Measurements from ENCODE around the gene MMAB.

The MMAB gene

GRCh38 chr12:109555431-109556315 is 17.6 kb downstream of the MMAB start:
- Mint-ChIP-seq H3K27ac (no peak overlapping the region), H3K27me3 (ENCODE audit: low read depth) (no peaks in the 10 kb centered on the region), H3K9me3 (no peaks in the 10 kb centered on the region), H3K36me3 (ENCODE audit: low read depth) (no peaks in the 10 kb centered on the region), H3K4me1 (ENCODE audit: low read depth) (no peaks in the 10 kb centered on the region), H3K4me3 (no peak overlapping the region)
- DNase-seq (ENCODE audit: low spot score) = no peak

- no peaks in the 10 kb centered on the region for H3K36me3 Mint-ChIP-seq (ENCODE audit: low read depth)
- H3K4me1 Mint-ChIP-seq (ENCODE audit: low read depth) = no peaks in the 10 kb centered on the region
- no peaks in the 10 kb centered on the region for H3K9me3 Mint-ChIP-seq
- no peaks in the 10 kb centered on the region for H3K27me3 Mint-ChIP-seq (ENCODE audit: low read depth)
- H3K4me3 Mint-ChIP-seq = no peak overlapping the region
- H3K27ac Mint-ChIP-seq = no peak overlapping the region
- DNase-seq (ENCODE audit: low spot score) = no peak
These were observed 18.5 kb downstream of the MMAB start for GRCh38 chr12:109554761-109555160.

GRCh38 chr12:109553906-109554500 is 19.3 kb downstream of the MMAB start:
- H3K27me3 Mint-ChIP-seq (ENCODE audit: low read depth) = peaks cover 1% of the 10 kb centered on the region
- H3K36me3 Mint-ChIP-seq (ENCODE audit: low read depth) = no peaks in the 10 kb centered on the region
- DNase-seq (ENCODE audit: low spot score) = no peak
- no peak overlapping the region for H3K27ac Mint-ChIP-seq
- H3K4me1 Mint-ChIP-seq (ENCODE audit: low read depth) = no peaks in the 10 kb centered on the region
- H3K9me3 Mint-ChIP-seq = no peaks in the 10 kb centered on the region
- H3K4me3 Mint-ChIP-seq = no peak overlapping the region

GRCh38 chr12:109553483-109553882 is 19.8 kb downstream of the MMAB start:
- H3K27me3 Mint-ChIP-seq (ENCODE audit: low read depth) = peaks cover 5% of the 10 kb centered on the region
- DNase-seq (ENCODE audit: low spot score) = no peak
- no peaks in the 10 kb centered on the region for H3K36me3 Mint-ChIP-seq (ENCODE audit: low read depth)
- H3K4me3 Mint-ChIP-seq = no peak overlapping the region
- H3K27ac Mint-ChIP-seq = no peak overlapping the region
- no peaks in the 10 kb centered on the region for H3K4me1 Mint-ChIP-seq (ENCODE audit: low read depth)
- H3K9me3 Mint-ChIP-seq = no peaks in the 10 kb centered on the region

- DNase-seq (ENCODE audit: low spot score) = no peak
- H3K4me1 Mint-ChIP-seq (ENCODE audit: low read depth) = no peaks in the 10 kb centered on the region
- no peaks in the 10 kb centered on the region for H3K36me3 Mint-ChIP-seq (ENCODE audit: low read depth)
- H3K4me3 Mint-ChIP-seq = no peak overlapping the region
- no peaks in the 10 kb centered on the region for H3K9me3 Mint-ChIP-seq
- H3K27ac Mint-ChIP-seq = no peak overlapping the region
- H3K27me3 Mint-ChIP-seq (ENCODE audit: low read depth) = peaks cover 7% of the 10 kb centered on the region
These were observed 20.3 kb downstream of the MMAB start for GRCh38 chr12:109552971-109553370.

- H3K9me3 Mint-ChIP-seq = no peaks in the 10 kb centered on the region
- H3K36me3 Mint-ChIP-seq (ENCODE audit: low read depth) = no peaks in the 10 kb centered on the region
- H3K4me3 Mint-ChIP-seq = no peak overlapping the region
- peaks cover 14% of the 10 kb centered on the region for H3K27me3 Mint-ChIP-seq (ENCODE audit: low read depth)
- H3K27ac Mint-ChIP-seq = no peak overlapping the region
- DNase-seq (ENCODE audit: low spot score) = no peak
- H3K4me1 Mint-ChIP-seq (ENCODE audit: low read depth) = no peaks in the 10 kb centered on the region
These were observed 22.2 kb downstream of the MMAB start for GRCh38 chr12:109551108-109551507.

- no peak overlapping the region for H3K27ac Mint-ChIP-seq
- no peak for DNase-seq (ENCODE audit: low spot score)
- H3K36me3 Mint-ChIP-seq (ENCODE audit: low read depth) = no peaks in the 10 kb centered on the region
- no peaks in the 10 kb centered on the region for H3K9me3 Mint-ChIP-seq
- H3K27me3 Mint-ChIP-seq (ENCODE audit: low read depth) = peaks cover 14% of the 10 kb centered on the region
- H3K4me1 Mint-ChIP-seq (ENCODE audit: low read depth) = peaks cover 1% of the 10 kb centered on the region
- H3K4me3 Mint-ChIP-seq = no peak overlapping the region
These were observed 23.0 kb downstream of the MMAB start for GRCh38 chr12:109550281-109550680.

GRCh38 chr12:109549613-109550270 is 23.6 kb downstream of the MMAB start:
- no peak overlapping the region for H3K27ac Mint-ChIP-seq
- no peaks in the 10 kb centered on the region for H3K36me3 Mint-ChIP-seq (ENCODE audit: low read depth)
- peaks cover 14% of the 10 kb centered on the region for H3K27me3 Mint-ChIP-seq (ENCODE audit: low read depth)
- no peak for DNase-seq (ENCODE audit: low spot score)
- no peak overlapping the region for H3K4me3 Mint-ChIP-seq
- H3K4me1 Mint-ChIP-seq (ENCODE audit: low read depth) = peaks cover 7% of the 10 kb centered on the region
- H3K9me3 Mint-ChIP-seq = no peaks in the 10 kb centered on the region

GRCh38 chr12:109548258-109548657 is 25.0 kb downstream of the MMAB start:
- Mint-ChIP-seq H3K27ac (no peak overlapping the region), H3K27me3 (ENCODE audit: low read depth) (peaks cover 14% of the 10 kb centered on the region), H3K4me1 (ENCODE audit: low read depth) (peaks cover 8% of the 10 kb centered on the region), H3K36me3 (ENCODE audit: low read depth) (no peaks in the 10 kb centered on the region), H3K4me3 (no peak overlapping the region), H3K9me3 (no peaks in the 10 kb centered on the region)
- DNase-seq (ENCODE audit: low spot score) = no peak

GRCh38 chr12:109547286-109547685 is 26.0 kb downstream of the MMAB start:
- H3K4me3 Mint-ChIP-seq = no peak overlapping the region
- H3K4me1 Mint-ChIP-seq (ENCODE audit: low read depth) = peaks cover 8% of the 10 kb centered on the region
- peaks cover 14% of the 10 kb centered on the region for H3K27me3 Mint-ChIP-seq (ENCODE audit: low read depth)
- H3K27ac Mint-ChIP-seq = no peak overlapping the region
- H3K9me3 Mint-ChIP-seq = no peaks in the 10 kb centered on the region
- no peaks in the 10 kb centered on the region for H3K36me3 Mint-ChIP-seq (ENCODE audit: low read depth)
- no peak for DNase-seq (ENCODE audit: low spot score)

GRCh38 chr12:109545826-109546225 is 27.5 kb downstream of the MMAB start:
- H3K4me3 Mint-ChIP-seq = no peak overlapping the region
- peaks cover 14% of the 10 kb centered on the region for H3K27me3 Mint-ChIP-seq (ENCODE audit: low read depth)
- no peak overlapping the region for H3K27ac Mint-ChIP-seq
- DNase-seq (ENCODE audit: low spot score) = no peak
- no peaks in the 10 kb centered on the region for H3K9me3 Mint-ChIP-seq
- peaks cover 8% of the 10 kb centered on the region for H3K4me1 Mint-ChIP-seq (ENCODE audit: low read depth)
- no peaks in the 10 kb centered on the region for H3K36me3 Mint-ChIP-seq (ENCODE audit: low read depth)

- DNase-seq (ENCODE audit: low spot score) = no peak
- Mint-ChIP-seq H3K4me3 (no peak overlapping the region), H3K27ac (no peak overlapping the region)
These were observed 28.3 kb downstream of the MMAB start for GRCh38 chr12:109544955-109545531.

GRCh38 chr12:109542876-109543275 is 30.4 kb downstream of the MMAB start:
- Mint-ChIP-seq H3K27ac (no peak overlapping the region), H3K9me3 (no peaks in the 10 kb centered on the region), H3K4me1 (ENCODE audit: low read depth) (peaks cover 8% of the 10 kb centered on the region), H3K4me3 (no peak overlapping the region), H3K36me3 (ENCODE audit: low read depth) (no peaks in the 10 kb centered on the region), H3K27me3 (ENCODE audit: low read depth) (peaks cover 7% of the 10 kb centered on the region)
- no peak for DNase-seq (ENCODE audit: low spot score)

More at GRCh38 chr12:109544955-109545531, 28.3 kb downstream of the MMAB start:
- Mint-ChIP-seq H3K4me1 (ENCODE audit: low read depth) (peaks cover 8% of the 10 kb centered on the region), H3K27me3 (ENCODE audit: low read depth) (peaks cover 14% of the 10 kb centered on the region), H3K36me3 (ENCODE audit: low read depth) (no peaks in the 10 kb centered on the region), H3K9me3 (no peaks in the 10 kb centered on the region)

GRCh38 chr12:109542014-109542413 is 31.3 kb downstream of the MMAB start:
- Mint-ChIP-seq H3K4me1 (ENCODE audit: low read depth) (peaks cover 8% of the 10 kb centered on the region), H3K27ac (no peak overlapping the region), H3K4me3 (no peak overlapping the region), H3K27me3 (ENCODE audit: low read depth) (no peaks in the 10 kb centered on the region), H3K36me3 (ENCODE audit: low read depth) (no peaks in the 10 kb centered on the region), H3K9me3 (no peaks in the 10 kb centered on the region)
- DNase-seq (ENCODE audit: low spot score) = no peak

Data from T-helper 2 cell treated with Interferon-gamma antibody and Interleukin-4, amounts not matched to agents 5 μg/mL and 100 μg/mL, for 36 hours (primary cell).